ENCODE data around the gene STARD13. TPM values are rescaled to one million over a fixed set of nuclear protein-coding genes. Genes with fewer than 3 reads are reported as not detected.

Gene STARD13
- total and polyA plus RNA-seq, 5 experiments from 2014 or later: not detected

GRCh38 chr13:33299626-33300025, 14.1 kb upstream of the STARD13 start:
- Mint-ChIP-seq H3K27me3 (peaks cover 3 to 28% (median 16%) of the 10 kb centered on the region in 5 donors), H3K36me3 (peaks cover 0 to 2% (median 0%) of the 10 kb centered on the region in 3 donors), H3K4me3 (no peak overlapping the region), H3K9me3 (no peaks in the 10 kb centered on the region), H3K27ac (no peak overlapping the region), H3K4me1 (no peaks in the 10 kb centered on the region)
- POLR2A ChIA-PET: no interaction called here
- no peak for ATAC-seq
- no peak for DNase-seq

- Mint-ChIP-seq H3K4me3 (no peak overlapping the region), H3K27ac (no peak overlapping the region), H3K9me3 (no peaks in the 10 kb centered on the region), H3K36me3 (peaks cover 0 to 2% (median 0%) of the 10 kb centered on the region in 3 donors), H3K4me1 (no peaks in the 10 kb centered on the region), H3K27me3 (peaks cover 5 to 27% (median 23%) of the 10 kb centered on the region in 5 donors)
- POLR2A ChIA-PET: no interaction called here
- no peak for ATAC-seq
- no peak for DNase-seq
Observed at GRCh38 chr13:33296793-33297425, 11.4 kb upstream of the STARD13 start.

- POLR2A ChIA-PET: no interaction called here
Observed at GRCh38 chr13:33292712-33293111, 7.2 kb upstream of the STARD13 start.

GRCh38 chr13:33290421-33290965, 4.9 kb upstream of the STARD13 start:
- peaks cover 9 to 12% (median 11%) of the 10 kb centered on the region in 4 donors for H3K4me1 Mint-ChIP-seq
- no peak overlapping the region for H3K4me3 Mint-ChIP-seq
- peaks cover 26 to 71% (median 50%) of the 10 kb centered on the region in 5 donors for H3K27me3 Mint-ChIP-seq
- ATAC-seq (no peak), DNase-seq (no peak)
- no peaks in the 10 kb centered on the region for H3K9me3 Mint-ChIP-seq
- no peak overlapping the region for H3K27ac Mint-ChIP-seq
- POLR2A ChIA-PET: no interaction called here
- H3K36me3 Mint-ChIP-seq: no peaks in the 10 kb centered on the region

More at GRCh38 chr13:33292712-33293111, 7.2 kb upstream of the STARD13 start:
- Mint-ChIP-seq H3K27me3 (peaks cover 21 to 57% (median 39%) of the 10 kb centered on the region in 5 donors), H3K9me3 (no peaks in the 10 kb centered on the region), H3K4me3 (peak overlapping the region in 1 of 10 donors; percentile 34), H3K4me1 (no peaks in the 10 kb centered on the region), H3K27ac (no peak overlapping the region), H3K36me3 (peaks cover 0 to 2% (median 0%) of the 10 kb centered on the region in 3 donors)
- ATAC-seq (no peak), DNase-seq (no peak)

- Mint-ChIP-seq H3K27me3 (peaks cover 29 to 71% (median 47%) of the 10 kb centered on the region in 5 donors), H3K4me1 (peaks cover 11 to 17% (median 17%) of the 10 kb centered on the region in 4 donors), H3K9me3 (no peaks in the 10 kb centered on the region), H3K4me3 (no peak overlapping the region), H3K27ac (no peak overlapping the region), H3K36me3 (no peaks in the 10 kb centered on the region)
- DNase-seq: no peak
- no peak for ATAC-seq
- POLR2A ChIA-PET: no interaction called here
Observed at GRCh38 chr13:33289966-33290365, 4.4 kb upstream of the STARD13 start.

- Mint-ChIP-seq H3K27ac (no peak overlapping the region), H3K9me3 (no peaks in the 10 kb centered on the region), H3K36me3 (no peaks in the 10 kb centered on the region), H3K4me1 (peaks cover 11 to 22% (median 19%) of the 10 kb centered on the region in 4 donors), H3K4me3 (no peak overlapping the region), H3K27me3 (peaks cover 36 to 66% (median 44%) of the 10 kb centered on the region in 5 donors)
- DNase-seq (no peak), ATAC-seq (no peak)
- POLR2A ChIA-PET: no interaction called here
Observed at GRCh38 chr13:33287142-33287882, 1.8 kb upstream of the STARD13 start.

GRCh38 chr13:33286128-33286527, 573 bp upstream of the STARD13 start:
- Mint-ChIP-seq H3K4me1 (peaks cover 11 to 22% (median 19%) of the 10 kb centered on the region in 4 donors), H3K9me3 (no peaks in the 10 kb centered on the region), H3K27me3 (peaks cover 44 to 70% (median 53%) of the 10 kb centered on the region in 5 donors), H3K4me3 (peak overlapping the region in 9 of 10 donors; percentile 69 to 88 (median 81)), H3K36me3 (no peaks in the 10 kb centered on the region), H3K27ac (peak overlapping the region in 1 of 10 donors; percentile 85)
- DNase-seq (no peak), ATAC-seq (no peak)
- POLR2A ChIA-PET: no interaction called here

GRCh38 chr13:33284916-33285315, 639 bp downstream of the STARD13 start:
- peak overlapping the region in 8 of 10 donors; percentile 69 to 88 (median 80) for H3K4me3 Mint-ChIP-seq
- ATAC-seq (no peak), DNase-seq (no peak)
- no peaks in the 10 kb centered on the region for H3K9me3 Mint-ChIP-seq
- no peaks in the 10 kb centered on the region for H3K36me3 Mint-ChIP-seq
- peaks cover 36 to 58% (median 49%) of the 10 kb centered on the region in 5 donors for H3K27me3 Mint-ChIP-seq
- peaks cover 11 to 22% (median 19%) of the 10 kb centered on the region in 4 donors for H3K4me1 Mint-ChIP-seq
- no peak overlapping the region for H3K27ac Mint-ChIP-seq
- POLR2A ChIA-PET: no interaction called here

GRCh38 chr13:33284031-33284430, 1.5 kb downstream of the STARD13 start:
- no peaks in the 10 kb centered on the region for H3K36me3 Mint-ChIP-seq
- DNase-seq (no peak), ATAC-seq (no peak)
- peaks cover 11 to 22% (median 19%) of the 10 kb centered on the region in 4 donors for H3K4me1 Mint-ChIP-seq
- POLR2A ChIA-PET: no interaction called here
- peaks cover 0 to 2% (median 0%) of the 10 kb centered on the region in 9 donors for H3K9me3 Mint-ChIP-seq
- H3K27me3 Mint-ChIP-seq: peaks cover 32 to 49% (median 43%) of the 10 kb centered on the region in 5 donors
- no peak overlapping the region for H3K27ac Mint-ChIP-seq
- H3K4me3 Mint-ChIP-seq: no peak overlapping the region

- Mint-ChIP-seq H3K36me3 (no peaks in the 10 kb centered on the region), H3K27me3 (peaks cover 32 to 47% (median 41%) of the 10 kb centered on the region in 5 donors), H3K9me3 (peaks cover 0 to 2% (median 0%) of the 10 kb centered on the region in 9 donors), H3K4me3 (no peak overlapping the region), H3K27ac (no peak overlapping the region), H3K4me1 (peaks cover 11 to 22% (median 19%) of the 10 kb centered on the region in 4 donors)
- ATAC-seq (no peak), DNase-seq (no peak)
- POLR2A ChIA-PET: no interaction called here
Observed at GRCh38 chr13:33283195-33283911, 2.2 kb downstream of the STARD13 start.

- Mint-ChIP-seq H3K4me1 (peaks cover 11 to 22% (median 19%) of the 10 kb centered on the region in 4 donors), H3K4me3 (no peak overlapping the region), H3K27me3 (peaks cover 24 to 44% (median 32%) of the 10 kb centered on the region in 5 donors), H3K9me3 (peaks cover 0 to 2% (median 0%) of the 10 kb centered on the region in 9 donors), H3K36me3 (no peaks in the 10 kb centered on the region), H3K27ac (no peak overlapping the region)
- ATAC-seq (no peak), DNase-seq (no peak)
- POLR2A ChIA-PET: no interaction called here
Observed at GRCh38 chr13:33281951-33282595, 3.5 kb downstream of the STARD13 start.

GRCh38 chr13:33280923-33281322, 4.6 kb downstream of the STARD13 start:
- peaks cover 0 to 2% (median 0%) of the 10 kb centered on the region in 9 donors for H3K9me3 Mint-ChIP-seq
- DNase-seq (no peak), ATAC-seq (no peak)
- no peak overlapping the region for H3K4me3 Mint-ChIP-seq
- H3K4me1 Mint-ChIP-seq: peaks cover 6 to 14% (median 12%) of the 10 kb centered on the region in 4 donors
- peaks cover 16 to 39% (median 23%) of the 10 kb centered on the region in 5 donors for H3K27me3 Mint-ChIP-seq
- H3K36me3 Mint-ChIP-seq: no peaks in the 10 kb centered on the region
- no peak overlapping the region for H3K27ac Mint-ChIP-seq
- POLR2A ChIA-PET: no interaction called here

Measured in naive thymus-derived CD8-positive, alpha-beta T cell (primary cell).